Vagina (tissue), 2 donors: ENCODE data around the gene CCDC92B.

Source experiments
- POLR2A ChIP-seq, 2 donors: fragments of 450-650 bp; IDR thresholded peaks; one replicate each; pipeline ENCODE4 v1.6.1; 2017; ENCODE audit warnings: antibody characterized with exemption in 2 of 2, mild to moderate bottlenecking in 2 of 2, moderate library complexity in 2 of 2
- POLR2AphosphoS5 ChIP-seq, 2 donors: sonication (generic); formaldehyde crosslinking; IDR thresholded peaks; one replicate each; pipeline ENCODE4 v1.9.0; 2017; ENCODE audit warnings: antibody characterized with exemption in 2 of 2, mild to moderate bottlenecking in 2 of 2, low read depth in 1 of 2; ENCODE audit not compliant: insufficient read depth in 1 of 2
- TF ChIP-seq, protein P1 (sequence below), 3 experiments: fragments of 450-650 bp in 2 of 3; fragments of 200-600 bp in 1 of 3; sonication (generic) in 1 of 3; IDR thresholded peaks; one replicate each; pipeline ENCODE4 v1.5.1; 2017 to 2019; ENCODE audit warnings: antibody characterized with exemption in 3 of 3, mild to moderate bottlenecking in 2 of 3, moderate library complexity in 2 of 3

DNA sequence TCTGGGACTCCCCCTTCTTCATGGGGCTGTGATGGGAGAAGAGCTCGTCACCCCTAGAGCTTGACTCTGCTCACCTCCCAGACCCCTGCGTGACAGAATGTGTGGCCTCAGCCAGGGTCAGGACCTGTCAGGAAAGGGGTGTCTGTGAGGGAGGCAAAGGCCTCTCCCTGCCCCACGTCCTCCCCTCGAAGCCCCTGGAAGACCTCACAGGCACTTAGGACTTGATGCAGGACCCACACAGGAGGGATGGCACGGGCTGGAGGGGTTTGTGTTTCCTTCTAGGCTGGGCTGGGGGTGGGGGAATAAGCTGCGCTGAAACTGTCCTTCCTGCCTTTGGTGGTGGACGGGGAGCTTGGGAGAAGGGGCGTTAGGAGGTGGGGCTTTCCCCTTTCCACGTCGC, 26.8 kb downstream of the CCDC92B start:
- no peak for TF ChIP-seq POLR2A (IDR thresholded peaks at IDR 0.05)
- TF ChIP-seq POLR2AphosphoS5 (IDR thresholded peaks at IDR 0.05; ENCODE audit: insufficient read depth in 1 of 2, low read depth in 1 of 2): no peak
- TF ChIP-seq, protein P1, sequence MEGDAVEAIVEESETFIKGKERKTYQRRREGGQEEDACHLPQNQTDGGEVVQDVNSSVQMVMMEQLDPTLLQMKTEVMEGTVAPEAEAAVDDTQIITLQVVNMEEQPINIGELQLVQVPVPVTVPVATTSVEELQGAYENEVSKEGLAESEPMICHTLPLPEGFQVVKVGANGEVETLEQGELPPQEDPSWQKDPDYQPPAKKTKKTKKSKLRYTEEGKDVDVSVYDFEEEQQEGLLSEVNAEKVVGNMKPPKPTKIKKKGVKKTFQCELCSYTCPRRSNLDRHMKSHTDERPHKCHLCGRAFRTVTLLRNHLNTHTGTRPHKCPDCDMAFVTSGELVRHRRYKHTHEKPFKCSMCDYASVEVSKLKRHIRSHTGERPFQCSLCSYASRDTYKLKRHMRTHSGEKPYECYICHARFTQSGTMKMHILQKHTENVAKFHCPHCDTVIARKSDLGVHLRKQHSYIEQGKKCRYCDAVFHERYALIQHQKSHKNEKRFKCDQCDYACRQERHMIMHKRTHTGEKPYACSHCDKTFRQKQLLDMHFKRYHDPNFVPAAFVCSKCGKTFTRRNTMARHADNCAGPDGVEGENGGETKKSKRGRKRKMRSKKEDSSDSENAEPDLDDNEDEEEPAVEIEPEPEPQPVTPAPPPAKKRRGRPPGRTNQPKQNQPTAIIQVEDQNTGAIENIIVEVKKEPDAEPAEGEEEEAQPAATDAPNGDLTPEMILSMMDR (IDR thresholded peaks at IDR 0.05): no peak
